K562 (cell line): Measurements from ENCODE around the gene NCCRP1. TPM values are rescaled to one million over a fixed set of nuclear protein-coding genes. Genes with fewer than 3 reads are reported as not detected.

Experiments
- ARID4B ChIP-seq: sonication (generic); formaldehyde crosslinking; IDR thresholded peaks from 2 replicates; pipeline ENCODE4 v1.8.0; 2022; ENCODE audit warnings: mild to moderate bottlenecking, missing genetic modification reagents
- BCOR ChIP-seq: fragments of 450-650 bp; IDR thresholded peaks from 2 replicates; pipeline ENCODE4 v1.6.1; 2016
- BRF2 ChIP-seq: IDR thresholded peaks from 3 replicates; pipeline ENCODE4 v1.6.1; 2011; ENCODE audit warnings: borderline replicate concordance, mild to moderate bottlenecking; ENCODE audit not compliant: insufficient read length, insufficient read depth
- CBX5 ChIP-seq: IDR thresholded peaks from 2 replicates; pipeline ENCODE4 v1.6.1; 2014; ENCODE audit warnings: low read depth, borderline replicate concordance
- CEBPG ChIP-seq, 3 experiments: fragments of 200-800 bp in 1 of 3; sonication (Bioruptor generic) in 1 of 3; sonication (generic) in 1 of 3; formaldehyde crosslinking in 1 of 3; IDR thresholded peaks in 2 of 3; conservative IDR thresholded peaks in 1 of 3; 2 replicates each; pipeline versions ENCODE4 v1.6.1 to v1.8.0; 2016 to 2022; ENCODE audit warnings: missing compliant biosample characterization in 2 of 3, missing genetic modification characterization in 2 of 3, mild to moderate bottlenecking in 1 of 3, missing genetic modification reagents in 1 of 3
- CREM ChIP-seq: IDR thresholded peaks from 2 replicates; pipeline ENCODE4 v1.6.1; 2014; ENCODE audit warnings: antibody characterized with exemption, low read depth
- E2F1 ChIP-seq: sonication (generic); formaldehyde crosslinking; IDR thresholded peaks from 2 replicates; pipeline ENCODE4 v1.8.1; 2023; ENCODE audit warnings: mild to moderate bottlenecking, missing genetic modification reagents, moderate library complexity
- KHSRP ChIP-seq: fragments of 450-650 bp; IDR thresholded peaks from 2 replicates; pipeline ENCODE4 v1.6.1; 2017
- POLR3G ChIP-seq: IDR thresholded peaks from 2 replicates; pipeline ENCODE4 v1.6.1; 2011; ENCODE audit not compliant: insufficient read length, insufficient replicate concordance; ENCODE audit errors: extremely low read depth
- RFX1 ChIP-seq: fragments of 450-650 bp; IDR thresholded peaks from 2 replicates; pipeline ENCODE4 v1.6.1; 2016; ENCODE audit warnings: mild to moderate bottlenecking, moderate library complexity
- SAP30 ChIP-seq: fragments of 200-600 bp; sonication (generic); IDR thresholded peaks from 2 replicates; pipeline ENCODE4 v1.6.1; 2012; ENCODE audit warnings: borderline replicate concordance, low read depth, mild to moderate bottlenecking, moderate library complexity, low read length, control low read depth, inconsistent platforms; ENCODE audit not compliant: insufficient read depth, poor library complexity, severe bottlenecking
- SMAD1 ChIP-seq: fragments of 150-350 bp; IDR thresholded peaks from 2 replicates; pipeline ENCODE4 v1.6.1; 2014; ENCODE audit warnings: low read length, low read depth; ENCODE audit not compliant: partially characterized antibody
- TRIM24 ChIP-seq, 2 experiments: fragments of 450-650 bp; IDR thresholded peaks; 2 replicates each; pipeline ENCODE4 v1.6.1; 2016
- ZNF707 ChIP-seq: fragments of 250-450 bp; sonication (Bioruptor Pico); conservative IDR thresholded peaks from 2 replicates; pipeline ENCODE4 v1.8.0; 2022; ENCODE audit warnings: inconsistent platforms, mild to moderate bottlenecking, moderate library complexity
- ZNF75A ChIP-seq: fragments of 450-650 bp; formaldehyde crosslinking; IDR thresholded peaks from 2 replicates; pipeline ENCODE4 v1.4.0; 2020; ENCODE audit warnings: mild to moderate bottlenecking
- polyA plus RNA-seq, 8 experiments: library from polyadenylated mRNA; depleted of rRNA in 4 of 8; stranded (reverse) in 5 of 8; unstranded in 3 of 8; fragments of >200 nt; fragmentation: Nextera tagmentation in 2 of 8; fragmentation: Illumina TruSeq in 1 of 8; extraction: Ambion mirVana in 2 of 8; extraction: Trizol in 1 of 8; gene quantifications; 2 replicates each; pipeline versions ENCODE4 v1.2.1 to v1.2.3, GENCODE V29; 2011 to 2014; ENCODE audit warnings: inconsistent platforms in 1 of 8, missing spikeins in 1 of 8
- total RNA-seq, 7 experiments: library from RNA; depleted of rRNA in 6 of 7; stranded (reverse); fragments of >200 nt in 6 of 7; fragmentation: Illumina TruSeq in 2 of 7; extraction: Trizol in 2 of 7; gene quantifications; 2 replicates each; pipeline versions ENCODE4 v1.2.1 to v1.2.3, GENCODE V29; 2011 to 2021; ENCODE audit warnings: low replicate concordance in 1 of 7

The NCCRP1 gene
- total and polyA plus RNA-seq, 9 of the 15 experiments (the other 6 are each of a cell fraction or from before 2014, with no cell fraction given) = 0.05 TPM; not detected in 8

GRCh38 chr19:39207293-39207836 lies 10.6 kb downstream of the NCCRP1 start (continued):
- TF ChIP-seq ARID4B (CRISPR knock-in tag) (no peak), CEBPG (CRISPR knock-in tag; IDR thresholded peaks at IDR 0.05) (peak; percentile 77), CEBPG (tag; conservative IDR thresholded peaks at IDR 0.05 in 1 of 2, IDR thresholded peaks at IDR 0.05 in 1 of 2) (peak in 1 of 2 experiments; percentile 49; a peak in 1 of 4 replicates), BCOR (peak; percentile 86), ZNF707 (CRISPR knock-in tag) (no peak), ZNF75A (CRISPR knock-in tag) (no peak), POLR3G (no peak), SAP30 (no peak), BRF2 (no peak), SMAD1 (no peak), CREM (no peak), TRIM24 (IDR thresholded peaks at IDR 0.05) (peak in 1 of 2 experiments; percentile 57; a peak in 1 of 4 replicates), KHSRP (no peak), RFX1 (no peak), CBX5 (no peak), E2F1 (no peak)
- TF ChIP-seq, all 486 proteins: peak for 8
